ENCODE measurements around the gene ZNF277. TPM values are rescaled to one million over a fixed set of nuclear protein-coding genes. Genes with fewer than 3 reads are reported as not detected.
"Not testable (repeated sequence)": the region's sequence is repeated elsewhere in the genome, so short reads cannot be mapped to it uniquely, and the experiment has no call there.

Gene ZNF277
- total RNA-seq, 6 donors from 2014 or later, result 20.8 to 63.1 (median 34.8) TPM

GRCh38 chr7:112383671-112384417 is 177.3 kb downstream of the ZNF277 start:
- no peak overlapping the region for H3K27ac ChIP-seq
- no peaks in the 10 kb centered on the region for H3K27me3 ChIP-seq
- no peak for ATAC-seq (ENCODE audit: low FRiP score in 2 of 2)
- no peak for TF ChIP-seq POLR2AphosphoS5 (IDR thresholded peaks at IDR 0.05)
- TF ChIP-seq POLR2A (IDR thresholded peaks at IDR 0.05), result no peak
- no peak for TF ChIP-seq CTCF (IDR thresholded peaks at IDR 0.05)
- TF ChIP-seq EP300 (IDR thresholded peaks at IDR 0.05), result no peak
- WGBS, 2 donors, result 72 to 79% methylated on average over 11 of the region's 11 CpGs
- peaks cover 0 to 5% (median 0%) of the 10 kb centered on the region in 4 donors for H3K4me1 ChIP-seq
- DNase-seq, result no peak
- no peaks in the 10 kb centered on the region for H3K36me3 ChIP-seq
- H3K4me3 ChIP-seq, result no peak overlapping the region
- no peaks in the 10 kb centered on the region for H3K9me3 ChIP-seq

- DNase-seq, result no peak
- Histone ChIP-seq H3K4me3 (no peak overlapping the region), H3K9me3 (no peaks in the 10 kb centered on the region), H3K27ac (no peak overlapping the region), H3K27me3 (no peaks in the 10 kb centered on the region), H3K4me1 (peaks cover 0 to 5% (median 0%) of the 10 kb centered on the region in 4 donors), H3K36me3 (no peaks in the 10 kb centered on the region)
- 91 to 95% methylated on average over 3 of the region's 3 CpGs for WGBS, 2 donors
- TF ChIP-seq CTCF (IDR thresholded peaks at IDR 0.05), result no peak
- TF ChIP-seq EP300 (IDR thresholded peaks at IDR 0.05), result no peak
- no peak for TF ChIP-seq POLR2A (IDR thresholded peaks at IDR 0.05)
- no peak for TF ChIP-seq POLR2AphosphoS5 (IDR thresholded peaks at IDR 0.05)
- ATAC-seq (ENCODE audit: low FRiP score in 2 of 2), result no peak
These were observed 179.0 kb downstream of the ZNF277 start for GRCh38 chr7:112385516-112385915.

DNA sequence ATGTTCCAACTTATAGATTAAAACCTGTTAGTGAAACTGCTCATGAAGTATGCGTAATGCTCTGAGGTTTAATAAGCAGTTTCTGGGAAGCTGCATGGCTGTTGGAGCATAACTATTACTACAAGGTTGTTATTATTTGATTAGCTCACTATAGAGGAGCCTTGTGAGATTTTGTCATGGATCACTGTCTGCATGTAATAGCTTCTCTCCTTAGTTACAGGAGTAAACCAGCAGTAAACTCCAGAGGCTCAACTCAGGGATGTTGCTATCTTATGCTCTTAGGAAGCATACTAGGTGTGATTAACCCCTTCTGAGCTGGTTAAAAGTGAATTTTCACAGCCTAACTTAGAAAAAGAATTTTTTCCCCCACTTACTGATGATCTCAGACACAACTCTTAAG is 180.1 kb downstream of the ZNF277 start:
- peaks cover 0 to 5% (median 0%) of the 10 kb centered on the region in 4 donors for H3K4me1 ChIP-seq
- H3K4me3 ChIP-seq, result no peak overlapping the region
- TF ChIP-seq POLR2AphosphoS5 (IDR thresholded peaks at IDR 0.05) (no peak), POLR2A (IDR thresholded peaks at IDR 0.05) (no peak), CTCF (IDR thresholded peaks at IDR 0.05) (no peak), EP300 (IDR thresholded peaks at IDR 0.05) (no peak)
- ATAC-seq (ENCODE audit: low FRiP score in 2 of 2) (no peak), DNase-seq (no peak)
- no peaks in the 10 kb centered on the region for H3K36me3 ChIP-seq
- H3K27me3 ChIP-seq, result no peaks in the 10 kb centered on the region
- no peak overlapping the region for H3K27ac ChIP-seq
- H3K9me3 ChIP-seq, result no peaks in the 10 kb centered on the region
- 77 to 100% methylated on average over 1 of the region's 1 CpG for WGBS, 2 donors

DNA sequence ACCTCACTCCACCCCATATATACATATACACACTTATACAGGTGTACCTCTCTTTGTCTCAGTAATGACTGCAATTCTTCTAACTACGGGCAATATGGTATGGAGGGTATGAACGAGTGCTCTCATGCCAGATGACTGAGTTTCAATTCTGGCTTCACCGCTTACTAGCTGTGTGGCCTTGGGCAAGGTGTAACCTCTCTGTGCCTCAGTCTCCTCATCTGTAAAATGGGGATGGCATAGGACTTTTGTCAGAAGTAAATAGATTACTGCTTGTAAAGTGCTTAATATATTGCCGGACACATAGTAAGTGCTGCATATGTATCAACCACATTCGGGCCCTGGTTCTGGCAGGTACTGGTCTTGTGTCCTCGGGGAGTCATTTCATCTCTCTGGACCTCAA is 183.7 kb downstream of the ZNF277 start:
- DNase-seq (no peak), ATAC-seq (ENCODE audit: low FRiP score in 2 of 2) (no peak)
- Histone ChIP-seq H3K4me3 (no peak overlapping the region), H3K9me3 (no peaks in the 10 kb centered on the region), H3K27ac (no peak overlapping the region), H3K36me3 (no peaks in the 10 kb centered on the region), H3K27me3 (no peaks in the 10 kb centered on the region), H3K4me1 (peaks cover 3 to 7% (median 4%) of the 10 kb centered on the region in 4 donors)
- 77 to 89% methylated on average over 5 to 6 of the region's 6 CpGs for WGBS, 2 donors
- TF ChIP-seq CTCF (IDR thresholded peaks at IDR 0.05), result no peak
- no peak for TF ChIP-seq POLR2AphosphoS5 (IDR thresholded peaks at IDR 0.05)
- no peak for TF ChIP-seq POLR2A (IDR thresholded peaks at IDR 0.05)
- no peak for TF ChIP-seq EP300 (IDR thresholded peaks at IDR 0.05)

DNA sequence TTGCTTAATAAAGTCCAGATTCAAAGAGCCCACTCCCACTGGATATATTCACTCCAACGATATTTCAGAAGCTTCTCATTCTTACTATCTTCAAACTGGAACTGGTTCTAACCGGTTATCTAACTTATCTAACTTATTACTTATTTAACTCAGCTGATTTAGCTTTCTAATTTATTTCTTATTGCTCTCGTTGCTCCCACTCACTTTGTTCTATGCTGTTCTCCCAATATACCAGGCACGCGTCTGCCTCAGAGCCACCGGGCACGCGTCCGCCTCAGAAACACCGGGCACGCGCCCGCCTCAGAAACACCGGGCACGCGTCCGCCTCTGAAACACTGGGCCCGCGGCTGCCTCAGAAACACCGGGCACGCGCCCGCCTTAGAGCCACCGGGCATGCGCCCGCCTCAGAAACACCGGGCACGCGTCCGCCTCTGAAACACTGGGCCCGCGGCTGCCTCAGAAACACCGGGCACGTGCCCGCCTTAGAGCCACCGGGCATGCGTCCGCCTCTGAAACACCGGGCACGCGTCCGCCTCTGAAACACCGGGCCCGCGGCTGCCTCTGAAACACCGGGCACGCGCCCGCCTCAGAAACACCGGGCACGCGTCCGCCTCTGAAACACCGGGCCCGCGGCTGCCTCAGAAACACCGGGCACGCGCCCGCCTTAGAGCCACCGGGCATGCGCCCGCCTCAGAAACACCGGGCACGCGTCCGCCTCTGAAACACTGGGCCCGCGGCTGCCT is 184.8 kb downstream of the ZNF277 start:
- peak overlapping the region; percentile 51 to 85 (median 74) for H3K27ac ChIP-seq
- H3K36me3 ChIP-seq, H3K9me3 ChIP-seq, H3K27me3 ChIP-seq, H3K4me1 ChIP-seq: not testable (repeated sequence)
- ATAC-seq (ENCODE audit: low FRiP score in 2 of 2), result peak in 1 of 2 donors; percentile 70
- peak; percentile 76 to 91 for DNase-seq
- 3 to 4% methylated on average over 19 to 20 of the region's 69 CpGs for WGBS, 2 donors
- H3K4me3 ChIP-seq, result peak overlapping the region; percentile 20 to 61 (median 56)

DNA sequence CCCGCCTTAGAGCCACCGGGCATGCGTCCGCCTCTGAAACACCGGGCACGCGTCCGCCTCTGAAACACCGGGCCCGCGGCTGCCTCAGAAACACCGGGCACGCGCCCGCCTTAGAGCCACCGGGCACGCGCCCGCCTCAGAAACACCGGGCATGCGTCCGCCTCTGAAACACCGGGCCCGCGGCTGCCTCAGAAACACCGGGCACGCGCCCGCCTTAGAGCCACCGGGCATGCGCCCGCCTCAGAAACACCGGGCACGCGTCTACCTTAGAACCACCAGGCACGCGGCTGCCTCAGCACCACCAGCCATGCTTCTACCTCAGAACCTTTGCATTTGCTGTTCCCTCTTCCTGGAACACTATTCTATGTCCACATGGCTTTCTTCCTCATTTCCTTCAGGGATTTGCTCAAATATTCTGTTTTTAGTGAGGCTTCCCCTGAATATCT is 185.4 kb downstream of the ZNF277 start:
- H3K4me3 ChIP-seq, result peak overlapping the region; percentile 3 to 61 (median 56)

More for the DNA sequence above, 185.4 kb downstream of the ZNF277 start:
- DNase-seq, result peak; percentile 84 to 93
- H3K36me3 ChIP-seq, H3K9me3 ChIP-seq, H3K27me3 ChIP-seq, H3K4me1 ChIP-seq: not testable (repeated sequence)
- peak in 1 of 2 donors; percentile 70 for ATAC-seq (ENCODE audit: low FRiP score in 2 of 2)
- H3K27ac ChIP-seq, result peak overlapping the region; percentile 65 to 85 (median 81)
- 0% methylated on average over 6 to 26 of the region's 37 CpGs for WGBS, 2 donors
